Adipocyte (in vitro differentiated cells): ENCODE results near the gene MAN1C1.

Source experiments
- DNase-seq: peaks from one replicate; pipeline ENCODE4 v3.0.0-alpha.2; 2015; ENCODE audit warnings: low read depth
- H3K27me3 ChIP-seq: replicated peaks from 2 replicates; pipeline ENCODE4 v1.7.0; 2013; ENCODE audit warnings: mild to moderate bottlenecking, low read length, moderate library complexity; ENCODE audit not compliant: control insufficient read depth, insufficient read depth
- H3K36me3 ChIP-seq: 2 replicates; pipeline ENCODE4 v1.7.0; 2013; ENCODE audit warnings: low read length, mild to moderate bottlenecking, moderate library complexity; ENCODE audit not compliant: control insufficient read depth, insufficient read depth, severe bottlenecking
- H3K4me1 ChIP-seq: 2 replicates; pipeline ENCODE4 v1.7.0; 2013; ENCODE audit warnings: mild to moderate bottlenecking, low read length, moderate library complexity; ENCODE audit not compliant: control insufficient read depth, insufficient read depth
- H3K4me3 ChIP-seq: 2 replicates; pipeline ENCODE4 v1.7.0; 2013; ENCODE audit warnings: mild to moderate bottlenecking, low read length, moderate library complexity
- H3K9ac ChIP-seq: 2 replicates; pipeline ENCODE4 v1.7.0; 2013; ENCODE audit warnings: mild to moderate bottlenecking, low read length, moderate library complexity
- H3K9me3 ChIP-seq: 2 replicates; pipeline ENCODE4 v1.7.0; 2013; ENCODE audit warnings: mild to moderate bottlenecking, low read length, moderate library complexity; ENCODE audit not compliant: control insufficient read depth

Gene MAN1C1

DNA sequence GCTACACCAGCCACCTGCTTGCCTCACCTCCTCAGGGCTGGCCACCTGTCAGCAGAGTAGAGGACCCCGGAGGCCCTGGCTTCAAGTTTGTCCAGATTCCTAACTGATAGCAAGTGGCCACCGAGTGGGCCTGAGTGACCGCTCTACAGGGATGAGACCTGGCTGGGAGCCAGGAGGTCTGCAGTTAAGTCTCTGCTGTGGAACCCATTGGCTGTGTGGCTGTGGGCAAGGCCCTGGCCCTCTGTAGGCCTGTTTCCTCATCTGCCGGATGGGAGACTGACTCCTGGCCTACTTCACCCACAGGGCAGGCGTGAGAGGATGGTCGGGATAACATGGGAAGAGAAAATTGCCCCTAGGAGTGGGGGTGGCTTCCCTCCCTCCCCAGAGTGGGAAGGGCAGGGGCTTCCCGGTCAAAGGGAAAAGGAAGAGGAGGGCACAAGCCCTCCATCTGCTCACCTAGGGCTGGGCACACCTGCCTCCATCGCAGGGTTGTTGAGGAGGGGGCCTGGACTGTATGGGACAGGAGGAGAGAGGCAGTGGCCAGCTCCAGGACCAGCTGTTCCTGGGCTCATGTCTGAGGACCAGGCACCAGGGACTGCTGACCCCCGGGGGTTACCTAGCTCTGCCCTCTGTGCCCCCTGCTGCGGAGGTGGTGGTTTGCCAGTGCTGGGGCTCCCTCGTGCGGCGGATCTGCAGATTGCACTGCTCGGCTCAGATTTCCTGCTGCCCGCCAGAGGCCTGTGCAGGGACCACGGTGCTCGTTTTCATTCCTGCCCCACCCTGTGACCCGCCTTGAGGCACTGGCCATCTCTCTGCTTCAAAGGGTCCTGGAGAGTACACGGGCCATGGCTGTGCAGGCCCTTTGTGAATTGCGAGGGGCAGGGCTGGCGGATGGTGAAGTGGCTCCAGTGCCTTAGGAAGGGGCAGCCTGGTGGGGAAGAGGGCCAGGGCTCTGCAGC lies 194.0 kb downstream of the MAN1C1 start:
- no peaks in the 10 kb centered on the region for H3K9me3 ChIP-seq
- H3K27me3 ChIP-seq, result no peaks in the 10 kb centered on the region
- DNase-seq, result peak; percentile 79
- H3K4me1 ChIP-seq, result peaks cover 17% of the 10 kb centered on the region
- H3K36me3 ChIP-seq, result peaks cover 61% of the 10 kb centered on the region
- no peak overlapping the region for H3K9ac ChIP-seq
- H3K4me3 ChIP-seq, result no peak overlapping the region

DNA sequence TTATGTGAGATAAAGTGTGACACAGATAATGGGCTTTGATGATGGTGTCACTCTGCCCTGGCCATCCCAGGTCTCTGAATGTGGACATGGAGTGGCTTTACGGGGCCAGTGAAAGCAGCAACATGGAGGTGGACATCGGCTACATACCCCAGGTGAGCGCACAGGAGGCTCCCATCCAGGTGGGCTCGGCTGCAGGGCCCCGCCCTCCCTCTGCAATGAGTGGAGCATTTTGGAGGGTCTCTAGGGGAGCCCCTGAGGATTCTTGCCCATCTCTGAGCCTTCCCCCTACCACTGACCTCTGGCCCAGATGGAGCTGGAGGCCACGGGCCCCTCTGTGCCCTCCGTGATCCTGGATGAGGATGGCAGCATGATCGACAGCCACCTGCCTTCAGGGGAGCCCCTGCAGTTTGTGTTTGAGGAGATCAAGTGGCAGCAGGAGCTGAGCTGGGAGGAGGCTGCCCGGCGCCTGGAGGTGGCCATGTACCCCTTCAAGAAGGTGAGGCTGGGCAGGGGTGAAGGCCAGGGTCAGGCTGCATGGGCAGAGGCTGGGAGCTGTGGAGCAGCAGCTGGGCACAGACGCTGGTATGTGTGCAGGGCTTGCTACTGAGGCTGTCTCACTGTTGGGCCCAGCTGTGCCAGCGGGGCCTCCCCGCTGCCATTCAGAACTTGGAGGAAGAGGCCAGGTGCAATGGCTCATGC lies 194.9 kb downstream of the MAN1C1 start:
- Histone ChIP-seq H3K4me1 (peaks cover 8% of the 10 kb centered on the region), H3K9ac (no peak overlapping the region), H3K36me3 (peaks cover 70% of the 10 kb centered on the region), H3K27me3 (no peaks in the 10 kb centered on the region), H3K4me3 (no peak overlapping the region), H3K9me3 (no peaks in the 10 kb centered on the region)
- no peak for DNase-seq

DNA sequence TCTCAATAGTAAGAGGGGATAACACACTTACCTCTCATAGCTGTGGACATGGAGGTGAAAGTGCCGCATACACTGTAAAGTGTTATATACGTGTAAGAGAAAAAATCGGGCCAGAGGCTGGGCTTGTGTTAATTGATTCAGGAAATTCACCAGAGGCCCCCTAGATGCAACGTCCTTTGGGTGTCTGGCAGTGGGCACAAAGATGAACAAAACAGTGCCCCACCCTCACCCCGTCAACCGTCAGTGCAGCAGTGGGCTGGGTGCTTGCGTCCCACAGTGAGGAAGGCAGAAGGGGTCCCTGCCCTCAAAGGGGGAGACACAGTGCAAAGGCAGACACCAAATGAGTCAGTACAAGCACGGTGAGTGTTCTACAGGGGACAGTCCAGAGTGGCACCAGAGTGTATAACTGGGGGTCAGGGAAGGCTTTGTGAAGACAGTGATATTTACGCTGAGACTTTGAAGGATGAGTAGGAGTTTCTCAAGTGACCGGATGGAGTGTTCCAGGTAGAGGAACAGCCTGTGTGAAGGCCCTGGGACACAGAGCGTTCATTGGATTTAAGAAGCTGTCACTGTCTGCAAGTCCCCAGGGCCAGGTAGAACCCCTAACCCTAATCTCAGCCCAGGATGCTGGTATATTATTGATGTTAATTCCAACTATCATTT lies 196.6 kb downstream of the MAN1C1 start:
- DNase-seq, result no peak
- H3K9ac ChIP-seq, result no peak overlapping the region
- no peaks in the 10 kb centered on the region for H3K9me3 ChIP-seq
- peaks cover 8% of the 10 kb centered on the region for H3K4me1 ChIP-seq
- peaks cover 65% of the 10 kb centered on the region for H3K36me3 ChIP-seq
- H3K4me3 ChIP-seq, result no peak overlapping the region
- H3K27me3 ChIP-seq, result no peaks in the 10 kb centered on the region

DNA sequence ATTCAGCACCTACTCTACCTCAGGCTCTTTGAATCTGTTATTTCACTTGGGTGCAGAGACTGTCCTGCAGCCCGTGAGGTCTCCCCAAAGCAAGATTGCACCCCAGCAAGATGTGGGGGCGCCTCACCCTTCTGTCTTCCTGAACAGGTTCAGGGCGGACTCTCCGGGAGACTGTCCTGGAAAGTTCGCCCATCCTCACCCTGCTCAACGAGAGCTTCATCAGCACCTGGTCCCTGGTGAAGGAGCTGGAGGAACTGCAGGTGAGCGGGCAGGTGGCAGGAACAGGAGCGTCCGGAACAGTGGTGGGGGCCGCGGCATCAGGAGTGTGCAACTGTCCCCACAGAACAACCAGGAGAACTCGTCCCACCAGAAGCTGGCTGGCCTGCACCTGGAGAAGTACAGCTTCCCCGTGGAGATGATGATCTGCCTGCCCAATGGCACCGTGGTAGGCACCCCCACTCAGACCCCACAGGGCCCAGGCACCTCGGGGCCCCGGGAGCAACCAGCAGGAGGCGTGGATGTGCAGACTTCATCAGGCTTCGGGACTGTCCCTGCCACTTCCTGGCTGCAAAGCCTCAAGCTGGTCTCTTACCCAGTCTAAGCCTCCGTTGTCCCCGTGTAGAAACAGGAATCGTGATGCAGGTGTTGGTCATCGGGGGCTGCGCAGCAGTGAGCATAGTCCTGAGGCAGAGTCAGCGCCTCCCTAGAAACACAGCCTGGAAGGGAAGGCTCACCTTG lies 197.3 kb downstream of the MAN1C1 start:
- DNase-seq, result no peak

DNA sequence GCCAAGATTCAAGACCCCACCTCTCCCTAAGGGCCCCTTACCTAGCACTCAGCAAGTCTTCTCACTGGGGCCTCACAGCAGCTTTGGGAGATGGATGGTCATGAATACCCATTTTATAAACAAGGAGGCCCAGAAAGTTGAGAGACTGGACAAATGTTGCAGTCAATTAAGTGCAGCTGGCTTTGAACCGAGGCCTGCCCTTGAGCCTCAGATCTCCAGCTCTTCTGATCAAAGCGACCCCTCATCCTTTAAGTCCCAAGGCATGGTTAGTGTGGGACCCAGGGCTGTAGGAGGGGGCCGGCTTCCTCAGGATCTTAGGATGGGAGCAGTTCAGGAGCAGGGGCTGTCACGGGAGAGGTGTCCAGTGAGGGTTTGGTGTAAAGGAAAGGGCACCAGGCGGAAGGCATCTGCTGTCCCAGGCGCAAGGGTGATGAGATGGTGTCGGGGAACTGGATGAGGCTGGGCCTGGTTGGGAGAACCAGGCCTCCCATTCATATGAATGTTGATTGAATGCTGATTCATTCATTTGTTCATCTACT lies 198.0 kb downstream of the MAN1C1 start:
- no peaks in the 10 kb centered on the region for H3K27me3 ChIP-seq
- no peaks in the 10 kb centered on the region for H3K9me3 ChIP-seq
- no peak overlapping the region for H3K4me3 ChIP-seq
- H3K36me3 ChIP-seq, result peaks cover 53% of the 10 kb centered on the region
- H3K4me1 ChIP-seq, result peaks cover 18% of the 10 kb centered on the region
- no peak for DNase-seq
- H3K9ac ChIP-seq, result no peak overlapping the region

More for the DNA sequence above, 197.3 kb downstream of the MAN1C1 start:
- Histone ChIP-seq H3K4me1 (peaks cover 15% of the 10 kb centered on the region), H3K36me3 (peaks cover 60% of the 10 kb centered on the region), H3K9me3 (no peaks in the 10 kb centered on the region), H3K27me3 (no peaks in the 10 kb centered on the region), H3K4me3 (no peak overlapping the region), H3K9ac (no peak overlapping the region)

DNA sequence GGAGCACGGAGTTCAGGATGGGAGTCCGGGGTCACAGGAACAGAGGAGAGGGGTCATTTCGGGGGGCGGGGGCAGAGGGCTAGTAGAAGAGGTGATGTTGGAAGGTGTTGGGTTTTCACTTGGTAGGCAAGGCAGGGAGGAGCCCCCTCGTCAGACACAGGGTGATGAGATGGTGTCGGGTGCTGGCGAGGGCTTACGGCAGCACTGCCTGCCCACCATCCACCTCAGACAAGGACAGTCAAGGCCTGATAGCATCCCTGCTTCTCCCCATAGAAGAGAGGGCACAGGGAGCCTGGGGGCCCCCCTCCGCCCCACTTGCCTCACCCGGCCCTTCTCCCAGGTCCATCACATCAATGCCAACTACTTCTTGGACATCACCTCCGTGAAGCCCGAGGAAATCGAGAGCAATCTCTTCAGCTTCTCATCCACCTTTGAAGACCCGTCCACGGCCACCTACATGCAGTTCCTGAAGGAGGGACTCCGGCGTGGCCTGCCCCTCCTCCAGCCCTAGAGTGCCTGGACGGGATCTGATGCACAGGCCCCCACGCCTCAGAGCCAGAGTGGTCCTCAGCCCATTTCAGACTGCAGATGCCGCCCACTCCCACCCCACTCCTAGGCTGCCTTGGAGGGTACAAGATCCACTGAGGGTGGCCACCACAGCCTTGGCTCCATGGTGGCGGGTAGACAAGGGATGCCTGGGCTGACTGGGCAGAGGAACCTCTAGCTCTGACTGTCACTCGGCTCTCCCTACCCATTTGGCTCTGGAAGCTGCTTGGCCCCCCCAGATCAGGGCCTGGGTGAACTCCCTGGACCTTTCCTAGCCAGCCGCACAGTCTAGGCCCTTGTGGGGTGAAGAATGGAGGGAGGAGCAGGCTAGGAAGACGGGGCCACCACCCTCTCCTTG lies 198.9 kb downstream of the MAN1C1 start:
- Histone ChIP-seq H3K4me1 (peaks cover 18% of the 10 kb centered on the region), H3K36me3 (peaks cover 50% of the 10 kb centered on the region), H3K9ac (no peak overlapping the region), H3K4me3 (no peak overlapping the region), H3K27me3 (no peaks in the 10 kb centered on the region), H3K9me3 (no peaks in the 10 kb centered on the region)
- no peak for DNase-seq

DNA sequence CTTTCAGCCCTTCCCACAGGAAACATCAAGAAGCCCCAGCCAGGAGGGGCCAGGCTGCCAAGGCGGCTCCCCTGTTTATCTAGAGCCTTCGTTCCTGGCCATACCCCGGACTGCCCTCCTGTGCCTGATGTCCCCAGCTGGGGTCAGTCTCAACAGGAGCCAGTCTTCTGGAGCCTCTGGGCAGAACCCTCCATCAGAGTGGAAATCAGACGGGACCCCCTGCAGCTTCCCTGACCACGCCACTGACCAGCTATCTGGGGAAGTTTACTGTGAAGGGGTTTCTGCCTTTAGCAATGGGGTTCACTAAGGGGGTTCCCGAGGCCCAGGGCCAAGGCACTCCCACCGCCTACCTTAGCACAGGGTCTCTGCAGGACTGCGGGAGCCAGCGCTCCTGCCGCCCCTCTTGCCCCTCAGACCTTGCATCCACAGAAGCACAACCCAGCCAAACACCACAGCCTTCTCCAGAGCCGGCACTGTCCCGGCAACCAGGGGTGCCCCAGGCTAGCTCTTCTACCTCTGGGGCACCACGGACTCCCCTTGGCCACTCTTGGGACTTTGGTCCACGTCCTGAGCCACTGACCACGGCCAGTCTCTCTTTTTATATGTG lies 199.6 kb downstream of the MAN1C1 start:
- no peak for DNase-seq

DNA sequence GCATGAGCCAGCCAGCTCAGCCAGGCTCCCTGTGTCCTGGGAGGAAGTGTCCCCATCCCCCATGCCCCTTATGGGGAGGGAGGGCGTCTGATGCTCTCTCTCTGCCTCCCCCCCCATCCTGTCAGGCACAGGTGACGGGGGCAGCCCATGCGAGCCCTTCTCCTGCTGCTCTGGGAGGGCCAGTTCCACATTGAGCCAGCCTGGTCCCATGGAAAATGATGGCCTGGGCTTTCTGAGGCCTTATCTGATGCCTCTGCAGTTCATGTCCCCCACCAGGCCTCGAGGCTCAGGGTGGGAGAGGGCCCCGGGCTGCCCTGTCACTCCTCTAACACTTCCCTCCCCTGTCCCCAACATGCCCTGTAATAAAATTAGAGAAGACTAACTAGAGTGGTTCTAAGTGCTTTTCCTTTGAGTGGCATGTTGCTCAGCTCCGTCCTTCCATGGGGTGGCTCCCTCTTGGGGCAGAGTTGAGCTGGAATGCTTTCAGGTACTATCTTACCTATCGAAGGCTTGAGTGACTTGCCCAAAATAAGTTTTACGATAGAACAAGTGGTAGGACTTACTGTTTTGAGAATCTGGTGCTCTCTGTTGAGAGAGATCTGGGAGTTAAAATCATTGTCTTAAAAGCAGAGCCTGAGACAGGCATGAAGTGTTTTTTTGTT lies 201.4 kb downstream of the MAN1C1 start:
- no peaks in the 10 kb centered on the region for H3K9me3 ChIP-seq
- peak overlapping the region; percentile 97 for H3K9ac ChIP-seq
- H3K36me3 ChIP-seq, result peaks cover 32% of the 10 kb centered on the region
- H3K4me3 ChIP-seq, result no peak overlapping the region
- H3K27me3 ChIP-seq, result no peaks in the 10 kb centered on the region
- peaks cover 37% of the 10 kb centered on the region for H3K4me1 ChIP-seq
- no peak for DNase-seq

More for the DNA sequence above, 199.6 kb downstream of the MAN1C1 start:
- H3K9me3 ChIP-seq, result no peaks in the 10 kb centered on the region
- no peak overlapping the region for H3K9ac ChIP-seq
- H3K27me3 ChIP-seq, result no peaks in the 10 kb centered on the region
- peaks cover 49% of the 10 kb centered on the region for H3K36me3 ChIP-seq
- H3K4me1 ChIP-seq, result peaks cover 23% of the 10 kb centered on the region
- H3K4me3 ChIP-seq, result no peak overlapping the region

DNA sequence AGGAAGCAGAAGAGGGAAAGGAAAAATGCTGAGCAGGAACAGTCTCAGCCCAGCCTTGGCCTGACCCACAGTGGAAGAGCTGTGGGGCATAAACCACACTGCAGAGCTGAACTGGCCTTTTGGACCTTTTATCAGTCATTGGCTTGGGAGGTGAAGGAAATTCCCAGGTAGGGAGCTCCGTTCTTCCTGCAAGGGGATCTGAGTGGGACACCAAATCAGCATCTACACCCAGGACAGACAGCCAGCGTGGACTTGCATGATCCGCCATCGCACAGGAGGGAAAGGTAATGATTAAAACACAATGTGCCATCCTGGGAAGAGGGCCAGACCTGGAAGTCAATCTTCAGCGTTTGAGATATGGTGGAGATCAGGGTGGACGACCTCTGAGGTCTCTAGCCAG lies 202.0 kb downstream of the MAN1C1 start:
- Histone ChIP-seq H3K9ac (peak overlapping the region; percentile 97), H3K4me1 (peaks cover 43% of the 10 kb centered on the region), H3K36me3 (peaks cover 28% of the 10 kb centered on the region), H3K4me3 (peak overlapping the region; percentile 91), H3K9me3 (no peaks in the 10 kb centered on the region), H3K27me3 (no peaks in the 10 kb centered on the region)
- no peak for DNase-seq
